Smooth muscle cell of the umbilical artery (primary cell): ENCODE results near the gene CGREF1. TPM values are rescaled to one million over a fixed set of nuclear protein-coding genes. Genes with fewer than 3 reads are reported as not detected.

ENCODE experiments used
- total RNA-seq: library from RNA; depleted of rRNA; stranded (reverse); fragments of >200 nt; gene quantifications from 2 replicates; pipeline ENCODE4 v1.2.3, GENCODE V29; 2014

The CGREF1 gene, protein sequence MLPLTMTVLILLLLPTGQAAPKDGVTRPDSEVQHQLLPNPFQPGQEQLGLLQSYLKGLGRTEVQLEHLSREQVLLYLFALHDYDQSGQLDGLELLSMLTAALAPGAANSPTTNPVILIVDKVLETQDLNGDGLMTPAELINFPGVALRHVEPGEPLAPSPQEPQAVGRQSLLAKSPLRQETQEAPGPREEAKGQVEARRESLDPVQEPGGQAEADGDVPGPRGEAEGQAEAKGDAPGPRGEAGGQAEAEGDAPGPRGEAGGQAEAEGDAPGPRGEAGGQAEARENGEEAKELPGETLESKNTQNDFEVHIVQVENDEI
- total RNA-seq = 10.4 and 13.2 TPM in 2 replicates

DNA sequence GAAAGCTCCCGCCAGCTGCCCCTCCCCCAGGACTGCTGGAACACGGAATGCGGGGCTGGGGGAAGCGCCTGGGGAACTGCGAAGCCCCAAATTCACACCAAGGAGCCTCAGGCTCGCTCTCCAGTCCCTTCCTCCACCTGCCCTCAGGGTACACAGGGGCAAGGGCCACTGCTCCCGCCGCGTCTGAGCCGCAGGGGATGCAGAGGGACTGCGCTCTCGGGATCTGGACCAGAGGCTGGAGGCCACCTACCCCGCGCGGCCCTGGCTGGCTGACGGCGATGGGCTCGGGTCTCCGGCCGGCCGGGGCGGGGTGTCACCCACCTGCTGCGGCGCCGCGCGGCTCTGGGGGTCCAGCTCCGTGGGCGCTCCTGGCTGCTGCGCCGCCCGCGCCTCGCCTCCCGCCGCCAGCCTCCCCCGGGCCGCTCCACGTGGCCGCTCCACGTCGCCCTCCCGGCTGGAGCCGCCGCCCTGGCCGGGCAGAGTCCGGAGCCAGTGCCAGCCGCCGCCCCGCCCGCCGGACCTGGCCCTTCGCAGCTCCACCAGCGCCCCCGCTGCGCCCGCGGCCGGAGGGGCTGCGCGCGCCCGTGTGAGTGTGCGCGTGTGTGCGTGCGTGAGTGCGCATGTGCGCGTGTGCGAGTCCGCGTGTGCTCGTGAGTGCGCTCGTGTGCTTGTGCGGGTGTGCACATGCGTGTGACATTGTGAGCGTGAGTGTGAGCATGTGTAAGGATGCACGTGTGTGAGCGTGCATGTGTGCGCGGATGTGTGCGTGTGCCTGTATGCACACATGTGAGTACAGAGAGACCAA, at the start of gene CGREF1:
TSS of gene CGREF1 (minus strand) at position 604 of the 805 bp plus-strand sequence. CDS start 14,762 bp downstream, outside the sequence.

DNA sequence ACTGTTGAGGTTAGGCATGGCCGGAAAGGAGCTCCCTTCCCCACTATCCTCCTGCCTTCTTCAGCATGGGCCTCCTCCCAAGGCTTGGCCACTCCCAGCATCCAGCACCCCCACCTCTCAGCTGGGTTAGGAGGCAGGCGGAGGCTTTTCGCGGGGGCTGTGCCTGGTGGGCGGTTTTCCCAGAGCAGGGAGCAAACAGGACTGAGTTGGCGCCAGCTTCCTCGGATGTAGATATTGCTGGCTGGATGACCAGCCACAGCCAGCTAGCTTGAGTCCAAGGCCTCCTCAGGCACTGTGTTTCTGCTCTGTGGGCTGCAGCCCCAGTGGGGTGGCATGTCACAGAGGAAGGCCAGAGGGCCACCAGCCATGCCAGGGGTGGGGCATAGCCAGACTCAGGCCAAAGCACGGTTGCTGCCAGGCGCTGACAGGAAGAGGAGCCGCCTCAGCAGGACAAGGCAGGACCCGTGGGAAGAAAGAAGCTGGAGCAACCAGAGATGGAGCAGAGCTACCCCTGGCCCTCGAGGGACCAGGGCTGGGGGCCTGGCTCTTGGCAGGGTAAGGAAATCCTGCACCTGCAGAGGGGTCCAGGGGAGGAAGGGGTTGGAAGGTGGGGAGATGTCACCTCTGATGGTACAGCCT, 30.0 kb upstream of the CGREF1 start, which contains the start of gene TCF23:
TSS of gene TCF23 (plus strand) at position 204 of the 639 bp plus-strand sequence. CDS start at position 334, 130 bp downstream.

DNA sequence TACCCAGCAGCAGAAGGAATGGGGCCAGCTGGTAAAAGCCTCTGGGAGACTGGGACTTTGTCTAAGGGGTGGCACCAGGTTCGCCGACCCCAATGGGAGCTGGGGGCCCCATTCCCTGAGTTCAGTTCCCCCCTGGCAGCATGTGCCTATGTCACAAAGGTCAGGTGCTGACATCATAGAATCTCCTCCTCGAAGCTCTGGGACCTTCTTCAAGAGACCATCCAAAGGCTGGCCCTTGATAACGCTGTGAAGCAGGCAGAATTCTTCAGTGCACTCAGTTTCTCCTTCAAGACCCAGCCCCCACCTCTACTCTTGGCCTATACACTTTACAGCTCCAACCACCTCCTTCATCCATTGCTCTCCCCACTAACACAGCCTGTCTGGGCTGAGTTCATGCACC, 20.4 kb upstream of the CGREF1 start, which contains the start of gene PRR30:
TSS of gene PRR30 (minus strand) at position 101 of the 400 bp plus-strand sequence. CDS start 1,081 bp downstream, outside the sequence.

DNA sequence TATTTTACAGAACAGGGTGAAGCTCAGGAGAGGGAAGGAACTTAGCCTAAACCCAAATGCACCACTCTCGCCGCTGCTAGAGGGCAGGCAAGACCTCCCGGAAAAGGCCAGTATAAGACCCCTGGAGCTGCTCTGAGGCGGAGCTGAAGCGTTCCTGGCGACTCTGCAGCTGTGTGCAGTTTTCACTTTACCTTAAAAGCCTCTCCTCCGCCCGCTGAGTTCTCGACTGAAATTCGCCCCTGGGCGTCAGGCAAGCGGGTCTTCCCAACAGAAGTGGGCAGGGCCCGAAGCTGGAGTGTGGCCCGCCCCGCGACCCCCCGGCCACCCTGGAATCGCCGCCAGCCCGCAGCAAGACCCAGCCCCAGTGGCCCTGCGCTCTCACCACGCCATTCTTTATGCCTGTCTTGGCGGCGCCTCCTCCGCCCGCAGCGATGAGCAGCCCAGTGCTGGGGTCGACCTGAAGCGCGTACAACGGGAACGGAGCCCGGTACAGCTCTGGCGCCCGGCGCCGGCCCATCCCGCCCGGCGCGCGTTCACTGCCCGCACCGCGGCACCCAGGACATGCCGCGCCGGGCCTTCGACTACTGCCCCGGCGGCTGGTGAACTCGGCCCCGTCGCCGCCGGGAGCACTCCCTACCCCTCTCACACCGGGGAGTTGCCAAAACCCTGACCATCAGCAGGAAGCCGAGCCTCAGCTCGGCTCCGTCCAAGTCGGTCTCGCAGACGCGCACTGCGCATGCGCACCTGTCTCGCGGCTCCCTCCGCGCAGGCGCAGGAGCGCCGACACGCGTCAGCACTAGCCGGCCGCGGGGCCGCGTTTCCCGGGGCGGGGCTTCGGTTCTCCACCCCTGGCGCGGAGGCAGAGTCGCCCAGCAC, 15.2 kb upstream of the CGREF1 start, which contains the start of gene PREB:
TSS of gene PREB (minus strand) at position 732 of the 876 bp plus-strand sequence. CDS start at position 517, 215 bp downstream.

DNA sequence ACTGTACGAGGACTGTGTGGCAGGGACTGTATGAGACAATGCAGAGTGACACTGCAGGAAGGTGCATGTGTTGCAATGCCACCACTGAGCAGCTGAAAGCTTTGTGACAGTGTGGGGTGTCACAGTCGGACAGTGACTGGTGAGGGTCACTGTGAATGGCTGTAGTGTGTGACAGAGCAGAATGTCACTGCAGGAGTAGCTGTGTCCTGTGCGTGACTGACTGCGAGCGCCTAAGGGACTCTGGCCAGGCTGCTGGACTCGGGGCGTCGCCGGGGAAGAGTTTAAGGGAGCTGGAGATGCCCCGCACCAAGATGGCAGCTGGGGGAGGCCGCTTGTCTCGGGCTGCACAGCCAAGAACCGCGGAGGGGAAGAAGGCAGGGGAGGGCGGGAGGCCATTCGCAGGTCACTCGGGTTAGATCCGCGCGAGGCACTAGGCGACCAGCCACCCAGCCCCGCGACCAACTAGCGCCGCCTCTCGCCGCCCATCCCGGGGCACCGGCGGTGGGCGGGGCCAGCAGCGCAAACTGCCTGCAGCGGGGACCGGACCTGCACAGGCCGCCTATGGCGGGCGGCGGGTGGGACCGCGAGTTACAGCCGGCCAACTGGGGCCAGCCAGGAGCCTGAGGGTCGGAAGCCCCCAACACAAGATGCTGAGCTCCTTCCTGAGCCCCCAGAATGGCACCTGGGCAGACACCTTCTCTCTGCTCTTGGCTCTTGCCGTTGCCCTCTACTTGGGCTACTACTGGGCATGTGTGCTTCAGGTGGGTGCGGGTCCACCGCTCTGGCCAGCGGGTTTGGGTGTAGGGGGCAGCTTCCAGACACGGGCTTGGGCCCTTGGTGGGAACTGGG, 4.6 kb upstream of the CGREF1 start, which contains the start of gene ABHD1:
TSS of gene ABHD1 (plus strand) at position 514 of the 849 bp plus-strand sequence. CDS start at position 648, 134 bp downstream.

DNA sequence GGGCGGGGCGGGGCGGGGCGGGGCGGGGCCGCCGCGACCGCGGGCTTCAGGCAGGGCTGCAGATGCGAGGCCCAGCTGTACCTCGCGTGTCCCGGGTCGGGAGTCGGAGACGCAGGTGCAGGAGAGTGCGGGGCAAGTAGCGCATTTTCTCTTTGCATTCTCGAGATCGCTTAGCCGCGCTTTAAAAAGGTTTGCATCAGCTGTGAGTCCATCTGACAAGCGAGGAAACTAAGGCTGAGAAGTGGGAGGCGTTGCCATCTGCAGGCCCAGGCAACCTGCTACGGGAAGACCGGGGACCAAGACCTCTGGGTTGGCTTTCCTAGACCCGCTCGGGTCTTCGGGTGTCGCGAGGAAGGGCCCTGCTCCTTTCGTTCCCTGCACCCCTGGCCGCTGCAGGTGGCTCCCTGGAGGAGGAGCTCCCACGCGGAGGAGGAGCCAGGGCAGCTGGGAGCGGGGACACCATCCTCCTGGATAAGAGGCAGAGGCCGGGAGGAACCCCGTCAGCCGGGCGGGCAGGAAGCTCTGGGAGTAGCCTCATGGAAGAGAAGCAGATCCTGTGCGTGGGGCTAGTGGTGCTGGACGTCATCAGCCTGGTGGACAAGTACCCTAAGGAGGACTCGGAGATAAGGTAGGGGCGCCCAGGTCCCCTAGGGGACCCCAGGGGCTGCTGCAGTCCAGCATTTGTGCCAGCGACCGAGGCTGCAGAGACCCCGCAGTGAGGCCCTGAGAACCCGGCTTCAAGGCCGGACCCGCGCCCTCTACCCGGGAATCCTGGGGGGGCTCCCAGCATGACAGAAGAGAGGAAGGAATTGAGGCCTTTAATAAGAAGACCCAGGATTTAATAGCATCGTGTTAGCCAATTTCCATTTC, 32.0 kb downstream of the CGREF1 start, which contains the start of gene KHK:
TSS of gene KHK (plus strand) at position 49 of the 870 bp plus-strand sequence. CDS start at position 537, 488 bp downstream.

DNA sequence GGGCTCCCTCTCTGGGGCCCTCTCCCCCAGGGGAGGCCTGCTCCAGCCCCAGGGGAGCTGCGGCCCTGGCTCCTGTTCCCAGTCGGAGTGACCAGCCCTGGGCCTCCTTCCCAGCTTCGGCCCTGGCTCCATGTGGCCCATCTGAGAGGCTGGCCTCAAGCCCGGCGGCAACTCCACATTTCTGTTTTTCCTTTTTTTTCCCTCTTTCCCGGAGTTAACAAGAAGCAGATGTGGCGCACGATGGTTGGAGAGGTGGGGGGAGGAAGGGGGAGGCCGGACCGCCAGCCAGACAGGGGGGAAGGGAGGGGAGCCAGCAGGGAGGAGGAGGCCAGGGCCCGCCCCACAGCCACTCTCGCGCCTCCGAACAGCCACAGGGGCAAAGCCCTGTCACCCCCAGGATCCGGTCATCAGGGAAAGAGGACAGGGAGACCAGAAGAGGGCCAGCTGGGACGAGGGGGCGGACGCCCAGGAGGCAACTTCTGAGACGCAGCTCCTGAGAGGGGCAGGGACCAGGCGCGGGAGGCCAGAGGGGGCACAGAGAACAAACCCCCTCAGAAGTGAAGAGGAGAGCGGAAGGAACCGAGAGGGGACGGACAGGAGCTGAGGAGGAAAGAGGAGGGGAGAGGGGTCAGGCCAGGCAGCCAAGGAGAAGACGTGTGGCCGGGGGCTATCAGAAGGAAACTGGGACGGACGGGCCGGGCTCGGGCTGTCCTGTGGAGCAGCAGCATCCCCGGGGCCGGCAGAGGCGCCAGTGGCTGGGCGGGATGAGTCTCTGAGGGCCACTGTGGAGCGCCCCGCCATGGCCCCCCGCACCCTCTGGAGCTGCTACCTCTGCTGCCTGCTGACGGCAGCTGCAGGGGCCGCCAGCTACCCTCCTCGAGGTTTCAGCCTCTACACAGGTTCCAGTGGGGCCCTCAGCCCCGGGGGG, 40.4 kb downstream of the CGREF1 start, which contains the start of gene EMILIN1:
TSS of gene EMILIN1 (plus strand) at position 349 of the 928 bp plus-strand sequence. CDS start at position 800, 451 bp downstream.

DNA sequence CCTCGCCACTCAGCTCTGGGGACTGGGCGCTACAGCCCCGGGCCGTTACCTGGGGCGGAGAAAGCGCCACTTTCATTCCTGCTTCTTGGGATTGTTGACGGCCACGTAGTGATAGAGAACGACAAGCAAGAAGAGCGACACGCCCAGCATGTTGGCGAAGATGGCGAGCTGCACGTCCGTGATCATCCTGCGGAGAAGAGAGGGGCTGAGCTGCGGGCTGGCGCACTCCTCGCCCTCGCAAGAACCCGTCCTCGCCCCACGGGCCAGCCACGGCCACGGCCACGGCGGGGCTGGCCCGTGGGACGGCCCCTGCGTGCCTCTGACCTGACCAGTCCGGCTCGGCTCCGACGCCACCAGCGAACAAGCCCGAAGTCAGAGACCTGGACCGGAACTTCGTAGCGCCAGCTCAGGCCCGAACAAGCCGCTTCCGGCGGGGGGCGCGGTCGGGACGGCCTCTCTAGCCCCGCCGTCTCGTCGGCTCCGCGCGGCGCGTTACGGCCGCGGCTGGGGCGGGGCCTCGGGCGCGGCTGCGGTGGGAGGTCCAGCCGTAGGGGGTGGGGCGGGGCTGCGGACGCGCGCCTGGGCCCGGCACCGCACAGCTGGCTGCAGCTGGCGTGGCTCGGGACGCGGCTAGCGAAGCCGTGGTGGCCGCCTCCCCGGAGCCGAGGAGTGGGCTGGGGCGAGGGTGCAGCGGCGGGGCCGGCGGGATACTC, 47.5 kb downstream of the CGREF1 start, which contains the start of gene OST4:
TSS of gene OST4 (minus strand) at position 378 of the 713 bp plus-strand sequence.

DNA sequence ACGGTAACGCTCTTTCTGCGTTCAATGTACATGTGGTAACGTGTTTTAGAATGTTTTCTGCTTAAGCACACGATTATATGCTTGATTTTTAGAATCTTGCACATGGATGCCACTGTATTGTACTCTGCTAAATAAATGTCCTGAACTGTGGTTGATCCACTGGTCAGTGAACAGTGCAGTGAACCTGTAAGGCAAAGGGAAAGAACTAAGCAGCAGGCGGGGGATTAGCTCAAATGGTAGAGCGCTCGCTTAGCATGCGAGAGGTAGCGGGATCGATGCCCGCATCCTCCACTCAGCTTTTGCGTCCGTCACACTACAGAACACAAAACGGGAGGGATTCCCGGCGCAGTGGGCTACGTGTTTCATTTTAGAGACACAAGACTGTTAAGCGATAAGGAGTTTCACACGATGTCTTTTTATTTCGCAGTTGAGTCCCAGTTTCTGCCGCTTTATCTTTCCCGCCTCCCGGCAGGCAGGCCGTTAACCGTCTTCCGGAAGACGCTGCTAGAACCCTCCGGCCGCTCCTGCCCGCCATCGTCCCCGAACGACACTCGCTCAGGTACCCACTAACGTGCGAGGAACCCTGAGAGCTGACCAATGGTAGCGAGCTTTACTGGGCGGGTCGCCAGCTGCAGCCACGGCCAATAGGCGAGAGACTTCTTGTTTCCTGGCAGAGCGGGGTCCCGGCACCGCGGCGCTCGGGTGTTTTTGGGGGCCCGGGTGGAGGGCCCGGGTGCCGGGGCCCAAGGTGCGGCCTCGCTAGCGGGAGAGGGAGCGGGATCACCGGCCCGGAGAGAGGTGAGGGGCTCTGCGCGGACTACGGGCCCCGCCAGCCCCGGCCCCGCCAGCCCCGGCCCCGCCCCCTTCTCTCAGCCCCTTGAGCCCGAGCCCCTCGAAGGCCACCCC, 67.7 kb downstream of the CGREF1 start, which contains the start of gene AGBL5:
TSS of gene AGBL5 (plus strand) at position 673 of the 906 bp plus-strand sequence. CDS start 1,291 bp downstream, outside the sequence.

Other genes starting within 250 kb of the CGREF1 start
- gene MAPRE3, start 148.5 kb downstream of the CGREF1 start, total RNA-seq = 6.5 and 7.7 TPM in 2 replicates
- gene TMEM214, start 86.2 kb downstream of the CGREF1 start, total RNA-seq = 49.3 and 60.7 TPM in 2 replicates
- 25.1 and 25.8 TPM in 2 replicates for gene AGBL5, start 67.5 kb downstream of the CGREF1 start, total RNA-seq
- gene OST4, start 47.5 kb downstream of the CGREF1 start, total RNA-seq = 334 and 797 TPM in 2 replicates
- gene EMILIN1, start 40.5 kb downstream of the CGREF1 start, total RNA-seq = 394 and 462 TPM in 2 replicates
- gene KHK, start 32.4 kb downstream of the CGREF1 start, total RNA-seq = 0.59 and 1.2 TPM in 2 replicates
- not detected in 2 replicates for gene ABHD1, start 4.7 kb upstream of the CGREF1 start, total RNA-seq
- 41.3 and 46.9 TPM in 2 replicates for gene PREB, start 15.5 kb upstream of the CGREF1 start, total RNA-seq
- gene PRR30, start 20.3 kb upstream of the CGREF1 start, total RNA-seq = not detected in 2 replicates
- gene TCF23, start 29.9 kb upstream of the CGREF1 start, total RNA-seq = not detected in 2 replicates
- 128 and 271 TPM in 2 replicates for gene ATRAID, start 92.9 kb upstream of the CGREF1 start, total RNA-seq
- 20.8 and 37.6 TPM in 2 replicates for gene SLC5A6, start 93.1 kb upstream of the CGREF1 start, total RNA-seq
- gene CAD, start 98.2 kb upstream of the CGREF1 start, total RNA-seq = 32.1 and 72.8 TPM in 2 replicates
- 0.09 TPM in 1 of 2 replicates, not detected in the other for gene SLC30A3, start 143.9 kb upstream of the CGREF1 start, total RNA-seq
- not detected in 2 replicates for gene DNAJC5G, start 156.3 kb upstream of the CGREF1 start, total RNA-seq
- not detected in 2 replicates for gene TRIM54, start 163.3 kb upstream of the CGREF1 start, total RNA-seq
- 0.30 and 0.42 TPM in 2 replicates for gene UCN, start 189.3 kb upstream of the CGREF1 start, total RNA-seq
- 73.6 and 107 TPM in 2 replicates for gene MPV17, start 204.0 kb upstream of the CGREF1 start, total RNA-seq
- 28.8 and 35.8 TPM in 2 replicates for gene GTF3C2, start 237.6 kb upstream of the CGREF1 start, total RNA-seq